Brain microvascular endothelial cell (primary cell): ENCODE measurements around the gene ASIC3.

Source experiments
- DNase-seq: peaks from one replicate; pipeline ENCODE4 v3.0.0-alpha.2; 2020
- H3K27ac ChIP-seq: fragments of 250-450 bp; sonication (Bioruptor Pico); 2 replicates; pipeline ENCODE4 v1.5.1; 2020; ENCODE audit warnings: mild to moderate bottlenecking, moderate library complexity
- H3K27me3 ChIP-seq: fragments of 250-450 bp; sonication (Bioruptor Pico); replicated peaks from 2 replicates; pipeline ENCODE4 v1.5.1; 2020; ENCODE audit warnings: mild to moderate bottlenecking
- H3K36me3 ChIP-seq: fragments of 250-450 bp; sonication (Bioruptor Pico); replicated peaks from 2 replicates; pipeline ENCODE4 v1.5.1; 2020; ENCODE audit warnings: mild to moderate bottlenecking
- H3K4me3 ChIP-seq: 2 replicates; pipeline ENCODE4 v1.5.1; 2011; ENCODE audit warnings: low read depth, mild to moderate bottlenecking, control low read depth, low read length, moderate library complexity
- CTCF ChIP-seq: IDR thresholded peaks from 2 replicates; pipeline ENCODE4 v1.5.1; 2011; ENCODE audit warnings: low read depth, mild to moderate bottlenecking, moderate library complexity, low read length, control low read depth, inconsistent platforms; ENCODE audit errors: missing control alignments
- in situ Hi-C: cut with HindIII; loops from 2 replicates; pipeline ENCODE4 v1.10.0; 2017; ENCODE audit warnings: low sequenced_read_pairs, low pct_ligation_motif_present

ASIC3 gene

GRCh38 chr7:151060416-151061212, 12.3 kb downstream of the ASIC3 start:
- Histone ChIP-seq H3K27ac (peak overlapping the region; percentile 92), H3K36me3 (peaks cover 16% of the 10 kb centered on the region), H3K27me3 (no peaks in the 10 kb centered on the region), H3K4me3 (peak overlapping the region; percentile 76)
- peak; percentile 29 for TF ChIP-seq CTCF
- in situ Hi-C loops: no loop called here
- no peak for DNase-seq

DNA sequence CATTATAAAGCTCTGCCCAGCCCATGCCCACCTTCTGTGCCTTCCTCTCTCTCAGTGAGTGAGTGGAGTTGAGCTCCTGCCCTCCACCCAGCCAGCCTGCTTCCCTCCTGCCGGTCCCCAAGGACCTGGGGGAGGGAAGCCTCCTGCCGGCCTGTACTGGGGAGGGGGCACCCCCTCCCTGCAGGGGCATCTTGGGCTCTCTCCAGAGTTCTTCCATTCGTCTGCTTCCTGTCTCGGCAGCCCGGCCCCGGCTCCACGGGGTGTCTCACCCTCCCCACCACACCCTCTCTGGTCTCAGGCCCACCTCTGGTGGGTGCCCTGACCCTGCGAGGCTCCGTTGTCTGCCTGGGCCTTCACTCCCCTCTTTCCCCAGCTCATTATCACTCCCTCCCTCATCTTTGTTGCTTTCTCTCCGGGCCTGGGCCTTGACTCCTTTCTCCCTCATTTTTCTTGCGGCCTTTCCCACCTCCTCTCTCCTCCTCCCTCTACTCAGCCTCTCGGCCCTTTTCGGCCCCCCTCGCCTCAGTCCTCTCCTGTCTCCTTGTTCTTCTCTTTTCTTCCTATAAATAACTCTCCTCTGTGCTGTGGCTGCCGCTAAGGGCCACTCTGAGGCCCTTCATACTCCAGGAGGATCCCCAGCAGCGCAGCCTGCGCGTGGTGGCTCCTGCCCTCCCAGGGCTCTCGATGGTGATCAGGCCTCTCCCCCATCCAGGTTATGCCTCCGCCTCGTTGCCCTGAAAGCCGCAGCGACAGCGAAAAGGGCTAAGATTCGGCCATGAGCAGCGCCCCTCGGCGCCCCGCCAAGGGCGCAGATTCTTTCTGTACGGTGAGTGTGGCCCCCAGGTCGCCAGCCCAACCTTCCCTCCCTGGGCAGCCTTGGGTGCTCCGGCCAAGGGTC, 13.1 kb downstream of the ASIC3 start:
- TF ChIP-seq CTCF: no peak
- H3K4me3 ChIP-seq: peak overlapping the region; percentile 76
- no peaks in the 10 kb centered on the region for H3K27me3 ChIP-seq
- no peak for DNase-seq
- H3K27ac ChIP-seq: peak overlapping the region; percentile 12
- in situ Hi-C loops: no loop called here
- H3K36me3 ChIP-seq: peaks cover 24% of the 10 kb centered on the region

- Histone ChIP-seq H3K27me3 (no peaks in the 10 kb centered on the region), H3K4me3 (peak overlapping the region; percentile 76), H3K36me3 (peaks cover 29% of the 10 kb centered on the region), H3K27ac (peak overlapping the region; percentile 41)
- DNase-seq: no peak
- no peak for TF ChIP-seq CTCF
- in situ Hi-C loops: no loop called here
Observed at GRCh38 chr7:151062111-151062398, 13.7 kb downstream of the ASIC3 start.

DNA sequence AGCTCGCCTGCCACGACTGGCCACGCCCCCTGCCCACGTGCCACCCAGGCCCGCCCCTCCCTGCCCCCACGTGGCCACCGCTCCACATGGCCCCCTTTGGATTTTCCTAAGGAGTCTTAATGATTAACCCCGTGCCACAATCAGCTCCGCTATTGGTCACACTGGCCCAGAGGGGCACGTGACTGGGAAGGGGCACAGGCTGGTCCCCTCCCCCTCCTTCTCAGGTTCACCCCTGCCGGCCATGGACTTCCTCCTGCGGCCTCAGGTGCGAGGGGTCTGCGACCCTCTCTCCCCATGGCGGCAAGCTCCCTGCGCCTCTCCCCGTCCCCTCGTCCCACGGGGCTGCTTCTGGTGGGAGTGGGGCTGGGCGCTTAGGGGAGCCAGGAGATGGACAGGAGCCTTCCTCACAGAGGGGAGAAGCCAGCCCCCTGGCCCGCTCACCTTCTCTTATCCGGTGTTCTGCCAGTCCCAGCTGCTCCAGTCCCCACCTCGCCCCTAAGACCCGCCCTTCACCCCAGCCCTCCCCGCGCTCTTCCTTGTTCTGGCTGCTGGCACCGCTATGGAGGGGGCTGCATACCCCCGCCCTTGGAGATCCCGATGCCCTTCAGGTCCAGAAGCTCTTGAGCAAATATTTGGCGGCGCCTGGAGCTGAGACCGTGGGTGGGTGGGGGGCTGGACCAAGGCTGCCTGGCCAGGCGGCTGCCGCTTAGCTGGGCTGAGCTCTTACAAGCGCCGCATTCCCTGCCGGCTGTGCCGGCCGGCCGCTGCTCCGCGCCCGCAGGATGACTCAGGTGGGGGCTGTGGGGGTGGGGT, 14.3 kb downstream of the ASIC3 start:
- no peaks in the 10 kb centered on the region for H3K27me3 ChIP-seq
- H3K27ac ChIP-seq: peak overlapping the region; percentile 41
- peak overlapping the region; percentile 32 for H3K4me3 ChIP-seq
- peaks cover 35% of the 10 kb centered on the region for H3K36me3 ChIP-seq
- no peak for TF ChIP-seq CTCF
- in situ Hi-C loops: no loop called here
- peak; percentile 57 for DNase-seq

DNA sequence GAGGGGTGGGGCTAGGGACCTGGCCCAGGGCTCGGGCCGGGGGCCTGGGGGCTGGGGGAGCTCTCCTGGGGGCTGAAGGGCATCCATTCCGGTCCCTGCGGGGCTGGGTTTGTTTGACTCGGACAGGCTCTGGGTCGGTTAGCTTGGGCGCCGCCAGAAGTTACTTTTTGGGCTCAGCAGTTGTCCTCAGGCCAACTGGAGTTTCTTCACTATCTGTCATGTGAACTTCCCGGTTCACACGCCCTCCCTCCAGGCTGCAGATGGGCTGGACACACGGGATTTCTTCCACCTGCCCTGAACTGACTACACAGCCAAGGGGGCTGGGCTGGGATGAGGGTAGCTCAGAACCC, 14.9 kb downstream of the ASIC3 start:
- Histone ChIP-seq H3K36me3 (peaks cover 39% of the 10 kb centered on the region), H3K27me3 (no peaks in the 10 kb centered on the region), H3K4me3 (no peak overlapping the region), H3K27ac (peak overlapping the region; percentile 54)
- TF ChIP-seq CTCF: no peak
- DNase-seq: no peak
- in situ Hi-C loops: no loop called here
